Tibial nerve (tissue), 4 donors: Measurements from ENCODE around the gene ASTN1.

Experiments
- CTCF ChIP-seq, 5 experiments: fragments of 200-600 bp in 3 of 5; fragments of 450-650 bp in 2 of 5; sonication (generic) in 3 of 5; IDR thresholded peaks; one replicate each; pipeline ENCODE4 v1.5.1; 2016 to 2019; ENCODE audit warnings: antibody characterized with exemption in 5 of 5, mild to moderate bottlenecking in 3 of 5, moderate library complexity in 2 of 5
- EP300 ChIP-seq, 2 donors: sonication (generic); formaldehyde crosslinking; IDR thresholded peaks; one replicate each; pipeline ENCODE4 v1.6.1; 2017; ENCODE audit warnings: antibody characterized with exemption in 2 of 2, mild to moderate bottlenecking in 1 of 2

GRCh38 chr1:176866011-176866714, 298.3 kb downstream of the ASTN1 start:
- TF ChIP-seq EP300 (IDR thresholded peaks at IDR 0.05) (no peak), CTCF (IDR thresholded peaks at IDR 0.05) (no peak)
